K562 (cell line): ENCODE measurements around the gene RBPJL. TPM values are rescaled to one million over a fixed set of nuclear protein-coding genes. Genes with fewer than 3 reads are reported as not detected.
A peak's percentile ranks its signal among the peaks of the same experiment; 100 is the strongest.

Experiments used
- CC2D1A ChIP-seq: fragments of 450-650 bp; IDR thresholded peaks from 2 replicates; pipeline ENCODE4 v1.6.1; 2017; ENCODE audit warnings: mild to moderate bottlenecking
- CREB1 ChIP-seq, 2 experiments: sonication (generic) in 1 of 2; formaldehyde crosslinking in 1 of 2; IDR thresholded peaks; 2 replicates each; pipeline versions ENCODE4 v1.6.1 to v1.8.0; 2012 to 2022; ENCODE audit warnings: inconsistent platforms in 1 of 2, mild to moderate bottlenecking in 1 of 2, missing genetic modification reagents in 1 of 2, moderate library complexity in 1 of 2
- CREB3 ChIP-seq: fragments of 450-650 bp; conservative IDR thresholded peaks from 2 replicates; pipeline ENCODE4 v1.6.1; 2016; ENCODE audit warnings: missing genetic modification characterization, low read depth, mild to moderate bottlenecking, missing compliant biosample characterization, moderate library complexity
- CTBP1 ChIP-seq: fragments of 450-650 bp; IDR thresholded peaks from 2 replicates; pipeline ENCODE4 v1.6.1; 2016; ENCODE audit warnings: borderline replicate concordance
- ETV1 ChIP-seq: fragments of 450-650 bp; conservative IDR thresholded peaks from 2 replicates; pipeline ENCODE4 v1.6.1; 2016; ENCODE audit warnings: missing genetic modification characterization, control low read depth, low read depth, missing compliant biosample characterization
- FOXP4 ChIP-seq: sonication (generic); formaldehyde crosslinking; IDR thresholded peaks from 2 replicates; pipeline ENCODE4 v1.8.0; 2022; ENCODE audit warnings: mild to moderate bottlenecking, missing genetic modification reagents, borderline replicate concordance
- HMGN3 ChIP-seq: IDR thresholded peaks from 2 replicates; pipeline ENCODE4 v1.6.1; 2011; ENCODE audit warnings: borderline replicate concordance, low read depth, mild to moderate bottlenecking, mixed read lengths, low read length; ENCODE audit not compliant: insufficient read length; ENCODE audit errors: extremely low read depth
- HSF4 ChIP-seq: fragments of 250-450 bp; sonication (Bioruptor Pico); IDR thresholded peaks from 2 replicates; pipeline ENCODE4 v2.1.2; 2022; ENCODE audit warnings: mild to moderate bottlenecking, moderate library complexity, borderline replicate concordance
- JUN ChIP-seq, 2 experiments: sonication (generic) in 1 of 2; formaldehyde crosslinking in 1 of 2; IDR thresholded peaks; 2 replicates each; pipeline versions ENCODE4 v1.6.1 to v1.8.0; 2012 to 2022; ENCODE audit warnings: borderline replicate concordance in 2 of 2, mild to moderate bottlenecking in 2 of 2, improper control_type of control experiment in 1 of 2, low read depth in 1 of 2, low read length in 1 of 2, missing genetic modification reagents in 1 of 2
- MTA1 ChIP-seq: fragments of 450-650 bp; IDR thresholded peaks from 2 replicates; pipeline ENCODE4 v1.6.1; 2017; ENCODE audit warnings: borderline replicate concordance
- MTA3 ChIP-seq: fragments of 450-650 bp; formaldehyde crosslinking; IDR thresholded peaks from 2 replicates; pipeline ENCODE4 v1.6.1; 2017; ENCODE audit warnings: mild to moderate bottlenecking, borderline replicate concordance
- NCOA6 ChIP-seq: fragments of 450-650 bp; IDR thresholded peaks from 2 replicates; pipeline ENCODE4 v1.6.1; 2017; ENCODE audit warnings: mild to moderate bottlenecking
- POLR2H ChIP-seq: IDR thresholded peaks from 2 replicates; pipeline ENCODE4 v1.6.1; 2016; ENCODE audit warnings: missing genetic modification characterization, low read depth, mild to moderate bottlenecking, control low read depth, missing compliant biosample characterization, moderate library complexity
- PREB ChIP-seq: sonication (generic); formaldehyde crosslinking; IDR thresholded peaks from 2 replicates; pipeline ENCODE4 v1.8.1; 2023; ENCODE audit warnings: mild to moderate bottlenecking, missing genetic modification reagents
- RBFOX2 ChIP-seq: fragments of 200-400 bp; formaldehyde crosslinking; IDR thresholded peaks from 2 replicates; pipeline ENCODE4 v1.6.1; 2017; ENCODE audit warnings: low read depth, mild to moderate bottlenecking, low read length, moderate library complexity
- SIN3B ChIP-seq: fragments of 450-650 bp; IDR thresholded peaks from 2 replicates; pipeline ENCODE4 v1.6.1; 2017; ENCODE audit warnings: low read depth, mild to moderate bottlenecking, moderate library complexity
- SMARCC2 ChIP-seq: fragments of 450-650 bp; IDR thresholded peaks from 2 replicates; pipeline ENCODE4 v1.6.1; 2017; ENCODE audit warnings: antibody characterized with exemption, moderate library complexity, mild to moderate bottlenecking, low read depth
- SREBF1 ChIP-seq: fragments of 150-350 bp; IDR thresholded peaks from 2 replicates; pipeline ENCODE4 v1.6.1; 2014; ENCODE audit warnings: antibody characterized with exemption, low read depth, low read length, borderline replicate concordance
- SRF ChIP-seq, 2 experiments: fragments of 250-450, 450-650 bp in 1 of 2; sonication (Bioruptor Pico) in 1 of 2; sonication (generic) in 1 of 2; formaldehyde crosslinking; IDR thresholded peaks; 2 replicates each; pipeline versions ENCODE4 v1.5.0 to v1.5.1; 2020 to 2022; ENCODE audit warnings: mild to moderate bottlenecking in 1 of 2, missing genetic modification reagents in 1 of 2
- SRSF7 ChIP-seq: fragments of 200-400 bp; formaldehyde crosslinking; optimal IDR thresholded peaks from 2 replicates; pipeline ENCODE3; 2017; ENCODE audit warnings: mild to moderate bottlenecking, low read depth, low read length
- ZC3H11A ChIP-seq: IDR thresholded peaks from 2 replicates; pipeline ENCODE4 v1.6.1; 2012; ENCODE audit warnings: low read depth, low read length, improper control_type of control experiment
- ZNF232 ChIP-seq: sonication (generic); formaldehyde crosslinking; IDR thresholded peaks from 2 replicates; pipeline ENCODE4 v1.8.0; 2022; ENCODE audit warnings: mild to moderate bottlenecking, missing genetic modification reagents
- ZNF24 ChIP-seq: fragments of 450-650 bp; IDR thresholded peaks from 2 replicates; pipeline ENCODE4 v1.6.1; 2016
- ZNF583 ChIP-seq: fragments of 250-450 bp; sonication (Bioruptor Pico); IDR thresholded peaks from 2 replicates; pipeline ENCODE4 v1.4.0; 2020
- polyA plus RNA-seq, 8 experiments: library from polyadenylated mRNA; depleted of rRNA in 4 of 8; stranded (reverse) in 5 of 8; unstranded in 3 of 8; fragments of >200 nt; fragmentation: Nextera tagmentation in 2 of 8; fragmentation: Illumina TruSeq in 1 of 8; extraction: Ambion mirVana in 2 of 8; extraction: Trizol in 1 of 8; gene quantifications; 2 replicates each; pipeline versions ENCODE4 v1.2.1 to v1.2.3, GENCODE V29; 2011 to 2014; ENCODE audit warnings: inconsistent platforms in 1 of 8, missing spikeins in 1 of 8
- total RNA-seq, 7 experiments: library from RNA; depleted of rRNA in 6 of 7; stranded (reverse); fragments of >200 nt in 6 of 7; fragmentation: Illumina TruSeq in 2 of 7; extraction: Trizol in 2 of 7; gene quantifications; 2 replicates each; pipeline versions ENCODE4 v1.2.1 to v1.2.3, GENCODE V29; 2011 to 2021; ENCODE audit warnings: low replicate concordance in 1 of 7

The RBPJL gene
- total and polyA plus RNA-seq, 9 of the 15 experiments (the other 6 are each of a cell fraction or from before 2014, with no cell fraction given), result not detected

- TF ChIP-seq PREB (CRISPR knock-in tag), result no peak
- TF ChIP-seq SRSF7, result no peak
- no peak for TF ChIP-seq HSF4 (CRISPR knock-in tag)
- no peak for TF ChIP-seq ZC3H11A
- TF ChIP-seq ETV1 (tag), result no peak
- 0 out of 2 replicates have a peak, but pooled peaks have one; percentile 27 for TF ChIP-seq CC2D1A
- peak; percentile 35; the same call in 1 of the 2 replicates for TF ChIP-seq CREB1 (IDR thresholded peaks at IDR 0.05)
- no peak for TF ChIP-seq CREB1 (CRISPR knock-in tag; IDR thresholded peaks at IDR 0.05)
- TF ChIP-seq MTA3, result peak; percentile 80; the same call in 1 of the 2 replicates
- TF ChIP-seq JUN (IDR thresholded peaks at IDR 0.05; ENCODE audit: borderline replicate concordance, low read depth, low read length), result no peak
- TF ChIP-seq JUN (CRISPR knock-in tag; IDR thresholded peaks at IDR 0.05; ENCODE audit: borderline replicate concordance), result no peak; the same call in 1 of the 2 replicates
- TF ChIP-seq ZNF583 (CRISPR knock-in tag), result no peak
- no peak for TF ChIP-seq POLR2H (tag)
- TF ChIP-seq CTBP1, result peak; percentile 59
- TF ChIP-seq FOXP4 (CRISPR knock-in tag), result no peak
- peak; percentile 43 for TF ChIP-seq HMGN3
- no peak for TF ChIP-seq ZNF24
- TF ChIP-seq SIN3B, result no peak
- no peak for TF ChIP-seq CREB3 (tag)
- TF ChIP-seq NCOA6, result peak; percentile 94
- TF ChIP-seq SREBF1, result no peak
- TF ChIP-seq MTA1, result no peak
- TF ChIP-seq SRF (CRISPR knock-in tag; IDR thresholded peaks at IDR 0.05), result no peak
- no peak for TF ChIP-seq SMARCC2
- TF ChIP-seq RBFOX2, result peak; percentile 75
- TF ChIP-seq ZNF232 (CRISPR knock-in tag), result no peak
Observed at GRCh38 chr20:45293041-45294002, 13.3 kb upstream of the RBPJL start (continued).
